Pancreas (tissue), 10 donors: Measurements from ENCODE around the gene GALNT17. TPM values are rescaled to one million over a fixed set of nuclear protein-coding genes. Genes with fewer than 3 reads are reported as not detected.
A peak's percentile ranks its signal among the peaks of the same experiment; 100 is the strongest.

Experiments
- ATAC-seq, 4 donors: fragments of 200-7000 bp; cut with Tn5 transposase; one replicate each; pipeline versions ENCODE4 v1.8.0 to v1.9.1; 2020; ENCODE audit warnings: mild to moderate bottlenecking in 4 of 4, moderate library complexity in 4 of 4
- DNase-seq, 6 donors: peaks; one replicate each; pipeline ENCODE4 v3.0.0-alpha.2; 2020
- FAIRE-seq: peaks from 2 replicates; lab custom pipeline; 2012; peaks lifted over from hg19 to GRCh38; lab: Jason Lieb, UNC
- H3K27ac ChIP-seq, 4 donors: fragments of 200-600 bp; sonication (generic); 1 replicate in 3 of 4; 2 replicates in 1 of 4; pipeline versions ENCODE4 v1.5.0 to v1.8.0; 2020
- H3K27me3 ChIP-seq, 4 donors: fragments of 200-600 bp; one replicate each; pipeline ENCODE4 v1.8.0; 2021
- H3K36me3 ChIP-seq, 3 donors: fragments of 200-600 bp; sonication (generic) in 1 of 3; one replicate each; pipeline versions ENCODE4 v1.5.0 to v1.8.0; 2020 to 2021
- H3K4me1 ChIP-seq, 3 donors: fragments of 200-600 bp; one replicate each; pipeline ENCODE4 v1.8.0; 2021
- H3K4me3 ChIP-seq, 4 donors: fragments of 200-600 bp; sonication (generic) in 2 of 4; one replicate each; pipeline versions ENCODE4 v1.5.0 to v1.8.0; 2020 to 2021
- H3K9me3 ChIP-seq, 4 donors: fragments of 200-600 bp; one replicate each; pipeline ENCODE4 v1.8.0; 2021
- WGBS, 2 donors: extraction: QIAGEN DNeasy Blood & Tissue Kit; methylation state at CpG; one replicate each; pipeline ENCODE4 v1.1.7; 2013; 5-methylcytosine and 5-hydroxymethylcytosine counted together
- intact Hi-C, 3 donors: fragments of 100-400 bp; cut with DNase I; formaldehyde crosslinking; loops; one replicate each; pipeline versions ENCODE4 v1.11.1 to v1.14.2; 2022
- polyA plus RNA-seq, 2 donors: library from polyadenylated mRNA; stranded (reverse); fragments of 200-250 nt; gene quantifications; one replicate each; pipeline ENCODE4 v1.2.3, GENCODE V29; 2013
- total RNA-seq, 6 donors: library from RNA; stranded (reverse); fragmentation: NEBNext Ultra II Directional in 4 of 6; extraction: Animal tissue kit (Norgen Biotek cat#: 25700) in 4 of 6; gene quantifications; one replicate each; pipeline versions ENCODE4 v1.2.1 to v1.2.4, GENCODE V29; 2021 to 2023
- TF ChIP-seq, protein P1 (sequence below), 4 donors: fragments of 200-600 bp; sonication (generic) in 3 of 4; IDR thresholded peaks; one replicate each; pipeline versions ENCODE4 v1.5.0 to v1.8.0; 2021; ENCODE audit warnings: antibody characterized with exemption in 4 of 4
- donor health status: healthy with polysubstance abuse.
- donor health status: DM: no; HTN: no; CAD: no; lungs with moderate emphysema.
- donor health status: DM: no; HTN: no; CAD: no.
- donor health status: control.
- donor health status: control.
- donor health status: Bipolar disorder and iron deficiency.
- donor health status: DM: yes; HTN: yes; CAD: no.
- donor health status: DM: no; HTN: no; CAD: no.
- donor health status: DM: no; HTN: no; CAD: no.
- donor health status: DM: yes; HTN: yes; CAD: no.

Gene GALNT17
- total and polyA plus RNA-seq, 8 donors: 0.70 to 4.6 (median 2.9) TPM

DNA sequence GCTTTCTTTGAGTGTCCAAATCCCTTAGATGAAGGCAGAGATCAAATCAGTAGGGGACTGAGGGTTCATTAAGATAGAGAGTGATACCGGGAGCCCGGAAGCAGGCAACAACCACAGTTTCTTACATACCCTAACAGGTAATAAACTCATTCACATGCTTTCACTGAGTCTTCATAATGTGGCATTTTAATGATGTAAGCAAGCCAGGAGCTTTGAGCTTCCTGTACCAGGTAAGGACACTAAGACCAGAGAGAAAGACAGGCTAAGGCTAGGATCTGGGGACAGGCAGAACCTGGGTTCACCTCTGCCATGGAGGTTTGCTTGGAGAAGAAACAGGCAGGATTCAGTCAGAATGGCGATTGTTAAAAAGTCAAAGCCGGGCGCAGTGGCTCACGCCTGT, 618.3 kb downstream of the GALNT17 start:
- WGBS, 2 donors: 77 to 86% methylated on average over 6 of the region's 6 CpGs
- Histone ChIP-seq H3K9me3 (no peaks in the 10 kb centered on the region), H3K4me3 (no peak overlapping the region), H3K27me3 (no peaks in the 10 kb centered on the region), H3K36me3 (no peaks in the 10 kb centered on the region), H3K4me1 (peaks cover 0 to 4% (median 0%) of the 10 kb centered on the region in 3 donors), H3K27ac (no peak overlapping the region)
- TF ChIP-seq, protein P1, sequence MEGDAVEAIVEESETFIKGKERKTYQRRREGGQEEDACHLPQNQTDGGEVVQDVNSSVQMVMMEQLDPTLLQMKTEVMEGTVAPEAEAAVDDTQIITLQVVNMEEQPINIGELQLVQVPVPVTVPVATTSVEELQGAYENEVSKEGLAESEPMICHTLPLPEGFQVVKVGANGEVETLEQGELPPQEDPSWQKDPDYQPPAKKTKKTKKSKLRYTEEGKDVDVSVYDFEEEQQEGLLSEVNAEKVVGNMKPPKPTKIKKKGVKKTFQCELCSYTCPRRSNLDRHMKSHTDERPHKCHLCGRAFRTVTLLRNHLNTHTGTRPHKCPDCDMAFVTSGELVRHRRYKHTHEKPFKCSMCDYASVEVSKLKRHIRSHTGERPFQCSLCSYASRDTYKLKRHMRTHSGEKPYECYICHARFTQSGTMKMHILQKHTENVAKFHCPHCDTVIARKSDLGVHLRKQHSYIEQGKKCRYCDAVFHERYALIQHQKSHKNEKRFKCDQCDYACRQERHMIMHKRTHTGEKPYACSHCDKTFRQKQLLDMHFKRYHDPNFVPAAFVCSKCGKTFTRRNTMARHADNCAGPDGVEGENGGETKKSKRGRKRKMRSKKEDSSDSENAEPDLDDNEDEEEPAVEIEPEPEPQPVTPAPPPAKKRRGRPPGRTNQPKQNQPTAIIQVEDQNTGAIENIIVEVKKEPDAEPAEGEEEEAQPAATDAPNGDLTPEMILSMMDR (IDR thresholded peaks at IDR 0.05): no peak
- intact Hi-C loops: loop anchor here in 1 of 3 donors (5.0 kb wide), 1 partner anchor 742 kb away; no protein-coding TSS in a partner anchor
- no peak for ATAC-seq
- no peak for DNase-seq
- FAIRE-seq: no peak

DNA sequence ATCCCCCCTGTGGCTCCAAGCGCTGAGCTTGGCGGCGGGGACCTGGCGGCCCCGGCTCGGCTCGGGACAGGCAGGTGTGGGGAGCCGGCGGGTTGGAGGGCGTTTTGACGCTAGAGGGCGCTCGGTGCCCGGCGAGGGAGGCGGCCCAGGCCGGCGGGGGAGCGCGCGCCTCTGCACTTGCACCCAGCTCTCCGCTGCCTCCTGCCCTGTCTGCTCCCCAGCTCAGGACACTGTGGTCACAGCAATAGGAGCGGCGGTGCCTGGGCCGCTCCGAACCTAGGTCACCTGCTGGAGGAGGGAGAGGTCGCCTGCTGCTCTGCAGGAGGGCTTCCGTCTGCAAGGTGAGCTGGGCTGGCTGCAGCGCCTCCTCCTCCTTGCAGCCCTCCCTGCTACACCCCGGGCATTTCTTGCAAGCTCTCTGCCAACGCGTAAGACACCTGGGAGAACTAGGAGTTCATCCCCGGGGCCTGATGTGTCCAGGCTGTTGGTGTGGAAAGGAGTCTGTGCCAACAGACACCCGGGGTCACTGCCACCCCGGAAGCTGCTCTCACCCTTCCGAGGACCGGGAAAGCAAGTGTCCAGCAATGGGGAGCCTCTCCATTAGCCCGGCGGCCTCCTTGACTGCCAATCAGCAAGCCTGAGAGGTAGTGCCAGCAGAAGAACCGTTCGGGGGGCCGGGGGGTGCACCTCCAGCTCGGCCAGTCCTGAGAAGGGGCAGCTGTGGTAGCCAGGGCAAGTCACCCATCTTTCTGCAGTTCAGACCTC, 620.4 kb downstream of the GALNT17 start:
- intact Hi-C loops: loop anchor here in 1 of 3 donors (5.0 kb wide), 1 partner anchor 740 kb away; no protein-coding TSS in a partner anchor
- ATAC-seq: peak; percentile 84 to 96 (median 92)
- FAIRE-seq: no peak

DNA sequence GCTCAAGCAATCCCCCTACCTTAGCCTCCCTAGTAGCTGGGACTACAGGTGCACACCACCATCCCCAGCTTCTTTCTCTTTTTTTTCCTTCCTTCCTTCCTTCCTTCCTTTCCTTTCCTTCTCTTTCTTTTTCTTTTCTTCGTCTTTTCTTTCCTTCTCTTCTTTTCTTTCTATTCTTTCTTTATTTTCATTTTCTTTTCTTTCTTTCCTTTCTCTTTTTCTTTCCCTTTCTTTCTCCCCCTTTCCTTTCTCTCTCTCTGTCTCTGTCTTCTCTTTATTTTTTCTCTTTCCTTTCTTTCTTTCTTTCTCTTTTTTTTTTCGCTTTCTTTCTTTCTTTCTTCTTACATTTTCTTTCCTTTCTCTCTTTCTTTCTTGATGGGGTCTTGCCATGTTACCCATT, 621.3 kb downstream of the GALNT17 start:
- WGBS, 2 donors: 83 to 95% methylated on average over 2 of the region's 2 CpGs
- ATAC-seq: no peak
- Histone ChIP-seq H3K4me3 (no peak overlapping the region), H3K27me3 (no peaks in the 10 kb centered on the region), H3K4me1 (peaks cover 0 to 4% (median 0%) of the 10 kb centered on the region in 3 donors), H3K9me3 (no peaks in the 10 kb centered on the region), H3K36me3 (no peaks in the 10 kb centered on the region), H3K27ac (no peak overlapping the region)
- DNase-seq: no peak
- TF ChIP-seq, protein P1 (IDR thresholded peaks at IDR 0.05): no peak
- FAIRE-seq: no peak
- intact Hi-C loops: loop anchor here in 1 of 3 donors (5.0 kb wide), 1 partner anchor 739 kb away; no protein-coding TSS in a partner anchor

More for the DNA sequence above, 620.4 kb downstream of the GALNT17 start:
- TF ChIP-seq, protein P1 (IDR thresholded peaks at IDR 0.05): peak; percentile 69 to 85 (median 75)
- Histone ChIP-seq H3K27me3 (no peaks in the 10 kb centered on the region), H3K4me1 (peaks cover 0 to 4% (median 0%) of the 10 kb centered on the region in 3 donors), H3K27ac (no peak overlapping the region), H3K36me3 (no peaks in the 10 kb centered on the region), H3K4me3 (peak overlapping the region in 2 of 4 donors; percentile 1 to 27), H3K9me3 (no peaks in the 10 kb centered on the region)
- 8 to 12% methylated on average over 34 to 43 of the region's 43 CpGs for WGBS, 2 donors
- peak; percentile 28 to 95 (median 68) for DNase-seq

DNA sequence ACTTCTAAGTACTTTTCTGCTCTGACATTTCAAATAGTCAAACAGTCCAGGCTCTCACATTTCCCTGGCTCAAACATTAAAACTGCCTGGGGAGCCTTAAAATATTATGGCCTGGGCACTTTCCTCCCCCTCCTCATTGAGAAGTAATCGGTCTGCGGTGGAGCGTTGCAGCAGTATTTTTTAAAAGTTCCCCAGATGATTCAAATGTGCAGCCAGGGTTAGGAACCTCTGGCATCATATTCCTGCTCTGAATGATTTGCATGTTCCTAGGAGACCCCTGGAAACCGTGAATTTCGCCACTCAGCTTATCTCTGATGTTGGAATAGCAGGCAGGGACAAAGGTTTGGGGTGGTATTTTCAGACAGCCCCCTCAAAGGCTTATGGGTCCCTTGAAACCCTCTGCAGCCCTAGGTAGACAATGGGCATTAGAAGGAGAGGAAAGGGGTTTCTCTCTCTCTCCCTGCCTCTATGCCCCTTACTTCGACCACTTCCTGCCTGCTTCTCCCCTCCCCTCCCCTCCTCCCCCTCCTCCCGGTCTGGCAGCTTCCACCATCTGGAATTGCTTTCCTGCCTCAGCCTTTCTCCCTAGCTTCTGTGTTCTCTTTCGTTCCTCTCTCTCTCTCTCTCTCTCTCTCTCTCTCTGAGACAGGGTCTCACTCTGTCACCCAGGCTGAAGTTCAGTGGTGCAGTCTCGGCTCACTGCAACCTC, 622.2 kb downstream of the GALNT17 start:
- Histone ChIP-seq H3K36me3 (no peaks in the 10 kb centered on the region), H3K9me3 (no peaks in the 10 kb centered on the region), H3K4me3 (no peak overlapping the region), H3K4me1 (peaks cover 0 to 4% (median 0%) of the 10 kb centered on the region in 3 donors), H3K27me3 (no peaks in the 10 kb centered on the region), H3K27ac (no peak overlapping the region)
- TF ChIP-seq, protein P1 (IDR thresholded peaks at IDR 0.05): no peak
- DNase-seq (no peak), FAIRE-seq (no peak), ATAC-seq (no peak)
- intact Hi-C loops: loop anchor here in 1 of 3 donors (5.0 kb wide), 1 partner anchor 738 kb away; no protein-coding TSS in a partner anchor
- 35 to 37% methylated on average over 9 of the region's 9 CpGs for WGBS, 2 donors
